Naive B cell (primary cell): ENCODE results near the gene ICA1. TPM values are rescaled to one million over a fixed set of nuclear protein-coding genes. Genes with fewer than 3 reads are reported as not detected.
"Not testable (repeated sequence)": the region's sequence is repeated elsewhere in the genome, so short reads cannot be mapped to it uniquely, and the experiment has no call there.

Experiments
- ATAC-seq, 2 donors: fragments of 150-1000 bp; cut with Tn5 transposase; 2 replicates each; pipeline ENCODE4 v1.10.0; 2021; ENCODE audit warnings: low read depth in 2 of 2, mild to moderate bottlenecking in 2 of 2, moderate library complexity in 2 of 2
- DNase-seq: peaks from one replicate; pipeline ENCODE4 v3.0.0; 2022
- H3K27ac Mint-ChIP-seq, 6 donors: one replicate each; pipeline ENCODE4 v1.8.0; 2020 to 2022; ENCODE audit warnings: mild to moderate bottlenecking in 6 of 6, mixed read lengths in 6 of 6, moderate library complexity in 5 of 6, inconsistent platforms in 2 of 6
- H3K27me3 Mint-ChIP-seq, 3 donors: one replicate each; pipeline ENCODE4 v1.8.0; 2021 to 2022; ENCODE audit warnings: mixed read lengths in 3 of 3, mild to moderate bottlenecking in 1 of 3
- H3K36me3 Mint-ChIP-seq, 2 donors: one replicate each; pipeline ENCODE4 v1.8.0; 2020 to 2022; ENCODE audit warnings: mixed read lengths in 2 of 2, inconsistent platforms in 1 of 2, mild to moderate bottlenecking in 1 of 2
- H3K4me1 Mint-ChIP-seq, 3 donors: one replicate each; pipeline ENCODE4 v1.8.0; 2020 to 2022; ENCODE audit warnings: mixed read lengths in 3 of 3, inconsistent platforms in 1 of 3, mild to moderate bottlenecking in 1 of 3, moderate library complexity in 1 of 3
- H3K4me3 Mint-ChIP-seq, 8 donors: one replicate each; pipeline ENCODE4 v1.8.0; 2020 to 2022; ENCODE audit warnings: mild to moderate bottlenecking in 8 of 8, mixed read lengths in 8 of 8, moderate library complexity in 8 of 8, inconsistent platforms in 2 of 8
- H3K9me3 Mint-ChIP-seq, 7 donors: one replicate each; pipeline ENCODE4 v1.8.0; 2020 to 2022; ENCODE audit warnings: mixed read lengths in 7 of 7, mild to moderate bottlenecking in 5 of 7, inconsistent platforms in 2 of 7, moderate library complexity in 1 of 7
- polyA plus RNA-seq, 6 donors: library from polyadenylated mRNA; unstranded; fragments of 300-500 nt; fragmentation: Illumina TruSeq; gene quantifications; one replicate each; pipeline ENCODE4 v1.2.3, GENCODE V29; 2021; ENCODE audit warnings: low read depth in 6 of 6

The ICA1 gene
- polyA plus RNA-seq, 6 donors from 2014 or later = 0.13 to 0.22 (median 0.19) TPM; not detected in 2

- H3K9me3 Mint-ChIP-seq = peaks cover 0 to 4% (median 0%) of the 10 kb centered on the region in 7 donors
- H3K36me3 Mint-ChIP-seq = peaks cover 0 to 8% of the 10 kb centered on the region in 2 donors
- peaks cover 16 to 20% (median 20%) of the 10 kb centered on the region in 3 donors for H3K27me3 Mint-ChIP-seq
- no peak for DNase-seq
- no peak overlapping the region for H3K4me3 Mint-ChIP-seq
- peaks cover 0 to 3% (median 2%) of the 10 kb centered on the region in 3 donors for H3K4me1 Mint-ChIP-seq
- H3K27ac Mint-ChIP-seq = no peak overlapping the region
- no peak for ATAC-seq
Observed at GRCh38 chr7:8255680-8256655, 6.0 kb downstream of the ICA1 start.

- DNase-seq (no peak), ATAC-seq (no peak)
- Mint-ChIP-seq H3K27ac (no peak overlapping the region), H3K36me3 (peaks cover 0 to 3% of the 10 kb centered on the region in 2 donors), H3K27me3 (peaks cover 5 to 9% (median 8%) of the 10 kb centered on the region in 3 donors), H3K4me3 (no peak overlapping the region), H3K9me3 (peaks cover 0 to 4% (median 0%) of the 10 kb centered on the region in 7 donors), H3K4me1 (no peaks in the 10 kb centered on the region)
Observed at GRCh38 chr7:8254667-8255066, 7.3 kb downstream of the ICA1 start.

- no peak for DNase-seq
- peaks cover under 1 to 9% (median 5%) of the 10 kb centered on the region in 3 donors for H3K27me3 Mint-ChIP-seq
- H3K36me3 Mint-ChIP-seq = no peaks in the 10 kb centered on the region
- no peak overlapping the region for H3K27ac Mint-ChIP-seq
- no peak overlapping the region for H3K4me3 Mint-ChIP-seq
- peaks cover 0 to 4% (median 0%) of the 10 kb centered on the region in 7 donors for H3K9me3 Mint-ChIP-seq
- H3K4me1 Mint-ChIP-seq = no peaks in the 10 kb centered on the region
- ATAC-seq = no peak
Observed at GRCh38 chr7:8254215-8254614, 7.8 kb downstream of the ICA1 start.

- peaks cover 0 to 4% (median 0%) of the 10 kb centered on the region in 7 donors for H3K9me3 Mint-ChIP-seq
- H3K27me3 Mint-ChIP-seq = peaks cover 0 to 9% (median 4%) of the 10 kb centered on the region in 3 donors
- no peak overlapping the region for H3K4me3 Mint-ChIP-seq
- no peaks in the 10 kb centered on the region for H3K36me3 Mint-ChIP-seq
- H3K4me1 Mint-ChIP-seq = no peaks in the 10 kb centered on the region
- ATAC-seq (no peak), DNase-seq (no peak)
- H3K27ac Mint-ChIP-seq = no peak overlapping the region
Observed at GRCh38 chr7:8251195-8251594, 10.8 kb downstream of the ICA1 start.

- Mint-ChIP-seq H3K27me3 (peaks cover 0 to 9% (median 4%) of the 10 kb centered on the region in 3 donors), H3K27ac (no peak overlapping the region), H3K4me1 (no peaks in the 10 kb centered on the region), H3K36me3 (no peaks in the 10 kb centered on the region), H3K9me3 (peaks cover 0 to 4% (median 0%) of the 10 kb centered on the region in 7 donors), H3K4me3 (no peak overlapping the region)
- DNase-seq = no peak
- no peak for ATAC-seq
Observed at GRCh38 chr7:8250547-8250946, 11.4 kb downstream of the ICA1 start.

- DNase-seq (no peak), ATAC-seq (no peak)
- Mint-ChIP-seq H3K27me3 (peaks cover 0 to 8% (median 4%) of the 10 kb centered on the region in 3 donors), H3K4me3 (no peak overlapping the region), H3K4me1 (no peaks in the 10 kb centered on the region), H3K27ac (no peak overlapping the region), H3K36me3 (no peaks in the 10 kb centered on the region), H3K9me3 (peaks cover 0 to 11% (median 5%) of the 10 kb centered on the region in 7 donors)
Observed at GRCh38 chr7:8249121-8249520, 12.8 kb downstream of the ICA1 start.

- Mint-ChIP-seq H3K4me1 (no peaks in the 10 kb centered on the region), H3K36me3 (no peaks in the 10 kb centered on the region), H3K9me3 (peaks cover 0 to 33% (median 23%) of the 10 kb centered on the region in 7 donors), H3K27ac (no peak overlapping the region), H3K4me3 (no peak overlapping the region), H3K27me3 (peaks cover 4 to 15% (median 6%) of the 10 kb centered on the region in 3 donors)
- ATAC-seq (no peak), DNase-seq (no peak)
Observed at GRCh38 chr7:8246020-8246419, 15.9 kb downstream of the ICA1 start.

- H3K4me3 Mint-ChIP-seq, H3K36me3 Mint-ChIP-seq, ATAC-seq, DNase-seq, H3K4me1 Mint-ChIP-seq, H3K27ac Mint-ChIP-seq: not testable (repeated sequence)
- peaks cover 4 to 24% (median 16%) of the 10 kb centered on the region in 3 donors for H3K27me3 Mint-ChIP-seq
- peaks cover 0 to 39% (median 23%) of the 10 kb centered on the region in 7 donors for H3K9me3 Mint-ChIP-seq
Observed at GRCh38 chr7:8245032-8245431, 16.9 kb downstream of the ICA1 start.

GRCh38 chr7:8243059-8243458 lies 18.9 kb downstream of the ICA1 start:
- ATAC-seq, H3K27ac Mint-ChIP-seq, DNase-seq, H3K4me1 Mint-ChIP-seq: not testable (repeated sequence)
- Mint-ChIP-seq H3K9me3 (peaks cover 0 to 39% (median 23%) of the 10 kb centered on the region in 7 donors), H3K4me3 (peak overlapping the region in 1 of 8 donors; percentile 51), H3K36me3 (peaks cover 0 to 11% of the 10 kb centered on the region in 2 donors), H3K27me3 (peaks cover 4 to 35% (median 32%) of the 10 kb centered on the region in 3 donors)

- not testable (repeated sequence) for H3K4me1 Mint-ChIP-seq, DNase-seq, H3K27ac Mint-ChIP-seq, ATAC-seq, H3K4me3 Mint-ChIP-seq
- peaks cover 0 to 11% of the 10 kb centered on the region in 2 donors for H3K36me3 Mint-ChIP-seq
- H3K27me3 Mint-ChIP-seq = peaks cover 4 to 38% (median 28%) of the 10 kb centered on the region in 3 donors
- peaks cover 0 to 35% (median 23%) of the 10 kb centered on the region in 7 donors for H3K9me3 Mint-ChIP-seq
Observed at GRCh38 chr7:8239702-8240362, 22.1 kb downstream of the ICA1 start.

GRCh38 chr7:8236780-8237407 lies 25.1 kb downstream of the ICA1 start:
- ATAC-seq (no peak), DNase-seq (no peak)
- Mint-ChIP-seq H3K9me3 (peaks cover 0 to 7% (median under 1%) of the 10 kb centered on the region in 7 donors), H3K4me3 (no peak overlapping the region), H3K4me1 (no peaks in the 10 kb centered on the region), H3K36me3 (peaks cover 0 to 11% of the 10 kb centered on the region in 2 donors), H3K27ac (no peak overlapping the region), H3K27me3 (peaks cover 7 to 34% (median 19%) of the 10 kb centered on the region in 3 donors)

GRCh38 chr7:8232999-8233847 lies 28.7 kb downstream of the ICA1 start:
- Mint-ChIP-seq H3K36me3 (no peaks in the 10 kb centered on the region), H3K9me3 (no peaks in the 10 kb centered on the region), H3K27ac (peak overlapping the region in 1 of 6 donors; percentile 42), H3K27me3 (peaks cover 0 to 13% (median 5%) of the 10 kb centered on the region in 3 donors), H3K4me1 (no peaks in the 10 kb centered on the region), H3K4me3 (no peak overlapping the region)
- no peak for DNase-seq
- ATAC-seq = no peak
